ENCODE data around the gene ACSF3.

ACSF3 gene

DNA sequence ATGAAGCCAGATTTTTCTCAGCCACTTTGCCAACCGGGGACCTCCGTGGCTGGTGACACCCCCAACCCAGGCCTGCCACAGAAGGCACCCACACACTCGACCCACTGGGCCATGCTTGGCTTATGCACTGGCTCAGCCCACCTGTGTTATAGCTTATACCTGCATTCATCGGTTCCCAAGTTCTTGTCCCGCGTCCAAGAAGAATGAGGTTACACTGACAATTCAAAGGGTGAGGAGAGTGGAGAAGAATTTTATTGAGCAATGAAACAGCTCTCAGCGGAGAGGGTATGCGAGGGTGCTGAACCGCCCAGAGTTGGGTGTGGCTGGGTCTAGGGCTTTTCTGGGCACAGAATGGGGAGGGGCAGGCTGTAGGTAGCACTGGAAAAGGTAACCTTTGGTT lies 55.7 kb downstream of the ACSF3 start:
- DNase-seq = no peak

DNA sequence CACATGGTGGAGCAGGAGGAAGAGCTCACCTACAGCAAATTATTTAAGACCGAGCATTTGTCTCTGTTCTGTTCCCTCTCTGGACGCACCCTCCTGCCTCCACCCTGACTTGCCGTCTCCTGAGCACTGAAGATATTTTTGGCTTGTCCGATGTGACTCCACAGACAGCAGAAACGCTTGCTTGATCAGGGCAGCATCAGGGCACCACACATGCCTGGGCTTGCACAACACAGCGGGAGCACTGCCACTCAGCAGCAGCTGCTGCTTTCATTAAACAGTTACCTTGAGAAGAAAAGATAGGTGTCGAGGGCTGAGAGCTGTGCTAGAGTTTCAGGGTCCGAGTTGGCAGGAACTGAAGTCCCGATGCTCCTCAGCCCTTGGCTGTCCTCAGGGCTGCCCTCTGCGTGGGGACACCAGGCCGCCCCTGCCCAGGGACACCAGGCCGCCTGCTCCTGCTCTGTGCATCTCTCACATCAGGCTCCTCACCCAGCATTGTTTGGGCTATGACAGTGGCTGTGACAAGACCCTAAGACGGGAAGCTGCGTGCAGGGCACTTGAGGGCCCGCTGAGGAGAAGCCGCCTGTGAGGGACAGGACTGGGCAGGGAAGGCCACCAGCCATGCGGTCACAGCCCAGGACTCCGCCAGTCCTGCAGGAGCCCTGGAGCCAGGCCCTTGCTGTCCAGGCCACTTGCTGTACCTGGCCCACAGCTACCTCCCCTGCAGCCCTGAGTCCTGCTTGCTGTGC lies 56.6 kb downstream of the ACSF3 start:
- DNase-seq = no peak

DNA sequence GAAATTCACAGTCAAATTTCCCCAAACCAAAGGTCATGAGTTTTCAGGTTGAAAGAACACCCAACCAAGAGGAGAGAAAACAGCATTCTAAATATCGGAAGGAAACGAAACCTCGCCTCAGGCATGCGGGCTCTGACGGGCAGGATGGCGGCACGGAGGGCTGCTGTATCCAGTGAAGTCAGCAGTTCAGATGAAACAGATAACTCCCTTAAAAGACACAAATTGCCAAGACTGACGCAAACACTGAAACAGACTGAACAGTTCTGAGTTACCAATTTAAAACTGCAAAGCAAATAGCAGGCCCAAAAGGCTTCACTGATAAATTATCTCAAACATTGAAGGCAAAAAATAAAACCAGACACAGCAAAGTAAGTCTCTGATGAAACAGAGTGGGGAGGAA lies 57.3 kb downstream of the ACSF3 start:
- no peak for DNase-seq

DNA sequence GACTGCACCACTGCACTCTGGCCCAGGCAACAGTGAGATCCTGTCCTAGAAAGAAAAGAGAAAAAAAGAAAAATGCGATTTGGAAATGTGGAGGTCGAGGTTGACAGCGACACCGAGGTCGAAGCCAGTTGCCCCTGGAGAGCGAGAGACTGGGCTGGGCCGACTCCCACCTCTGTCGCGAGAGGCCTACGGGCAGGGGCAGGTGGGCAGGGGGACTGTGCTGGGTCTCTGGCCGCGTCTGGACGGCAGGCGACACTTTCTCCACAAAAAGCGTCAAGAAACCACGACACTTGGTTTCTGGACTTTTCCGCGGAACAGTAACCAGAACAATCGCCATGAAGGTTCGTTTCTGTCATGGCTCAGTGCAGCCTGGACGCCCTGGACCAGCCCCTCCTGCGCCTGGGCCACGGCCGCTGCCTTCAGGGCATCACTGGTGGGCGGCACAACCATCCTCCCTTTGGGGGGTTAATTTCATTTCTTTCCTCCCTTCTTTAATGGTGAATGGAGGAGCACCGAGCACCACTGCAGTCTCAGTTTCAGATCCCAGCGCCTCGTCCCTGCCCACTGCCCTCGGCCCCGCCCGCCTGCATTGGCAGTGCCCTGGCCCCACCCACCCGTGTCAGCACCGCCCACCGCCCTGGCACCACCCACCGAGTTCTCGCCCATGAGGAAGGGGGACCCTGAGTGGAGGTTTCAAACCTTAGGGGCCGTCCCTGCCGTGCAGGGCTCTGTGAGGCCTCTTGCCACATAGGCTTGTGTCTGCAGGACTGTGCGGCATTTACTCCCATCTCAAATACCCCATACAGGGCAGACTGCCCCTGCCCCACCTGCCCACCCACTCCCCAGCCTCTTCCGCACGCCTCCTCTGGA lies 59.4 kb downstream of the ACSF3 start:
- DNase-seq = no peak

DNA sequence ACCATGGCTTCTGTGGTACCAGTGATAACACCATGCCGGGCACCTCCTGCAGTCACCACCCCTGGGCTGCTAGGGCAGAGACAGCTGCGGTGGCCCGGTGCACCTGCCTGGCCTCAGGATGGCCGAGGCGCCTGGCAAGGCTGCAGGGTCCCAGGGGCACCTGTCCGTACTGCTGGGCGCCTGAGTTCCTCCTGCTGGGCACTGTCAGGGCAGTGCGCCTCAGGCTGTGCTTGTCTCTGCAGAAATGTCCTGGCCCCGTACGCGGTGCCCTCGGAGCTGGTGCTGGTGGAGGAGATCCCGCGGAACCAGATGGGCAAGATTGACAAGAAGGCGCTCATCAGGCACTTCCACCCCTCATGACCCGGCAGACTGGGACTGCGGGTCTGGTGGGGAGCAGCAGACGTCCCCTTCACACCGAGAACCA lies 60.2 kb downstream of the ACSF3 start:
- no peak for DNase-seq

DNA sequence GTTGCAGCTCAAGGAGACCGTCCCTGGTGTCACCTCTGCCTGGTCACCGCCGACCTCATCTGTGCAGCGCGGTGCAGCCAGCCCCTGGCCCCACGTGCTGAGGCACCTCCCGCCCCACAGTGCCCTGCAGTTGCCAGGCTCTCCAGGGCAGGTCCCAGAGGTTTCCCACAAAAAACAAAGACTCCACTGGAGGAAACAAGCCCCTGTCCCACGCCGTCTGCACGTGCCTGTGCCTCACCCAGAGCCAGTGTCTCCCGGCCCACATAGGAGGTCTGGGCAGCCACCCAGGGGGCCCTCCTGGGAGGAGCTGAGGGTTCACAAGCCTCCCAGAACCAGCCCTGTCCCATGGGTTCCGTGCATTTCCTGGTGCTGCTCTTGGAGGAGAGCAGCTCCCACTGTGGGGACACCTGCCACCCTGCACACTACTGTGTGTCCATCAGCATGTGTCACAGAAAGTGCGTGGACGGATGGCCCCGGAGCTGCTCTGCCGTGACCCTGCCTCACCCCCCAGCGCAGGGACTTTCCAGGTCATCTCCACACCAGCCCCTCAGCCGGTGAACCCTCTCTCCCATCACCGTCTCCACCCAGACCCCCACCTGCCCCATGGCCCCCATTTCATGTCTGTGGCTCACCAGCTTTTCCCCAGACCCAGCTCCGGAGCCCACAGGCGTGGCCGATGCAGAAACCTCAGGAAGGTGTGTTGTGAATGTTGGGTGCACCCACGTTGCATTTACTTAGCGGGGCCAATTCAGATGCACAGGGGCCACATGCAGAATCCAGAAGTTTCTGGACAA lies 60.9 kb downstream of the ACSF3 start:
- no peak for DNase-seq

DNA sequence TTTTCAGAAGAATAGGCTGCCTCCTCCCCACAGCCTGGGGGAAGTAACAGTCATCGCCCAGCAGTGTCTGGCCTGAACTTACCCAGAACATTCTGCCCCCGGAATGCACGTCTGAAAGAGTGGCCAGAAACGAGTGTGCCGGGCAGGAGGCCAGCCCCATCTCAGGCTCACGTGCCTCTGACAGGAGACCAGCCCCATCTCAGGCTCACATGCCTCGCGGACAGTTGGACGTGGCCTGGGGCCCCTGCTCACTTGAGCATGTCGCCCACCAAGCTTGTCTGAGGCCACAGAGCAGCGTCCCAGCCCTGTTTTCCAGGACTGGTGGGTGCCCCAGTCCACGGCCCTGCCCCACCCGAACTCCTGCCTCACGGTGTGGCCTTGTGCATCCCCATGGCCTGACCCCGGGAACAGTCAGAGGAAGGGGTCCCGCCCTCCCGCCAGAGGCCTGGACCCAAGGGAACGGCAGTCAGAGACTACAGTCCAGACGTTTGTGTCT lies 61.6 kb downstream of the ACSF3 start:
- no peak for DNase-seq

DNA sequence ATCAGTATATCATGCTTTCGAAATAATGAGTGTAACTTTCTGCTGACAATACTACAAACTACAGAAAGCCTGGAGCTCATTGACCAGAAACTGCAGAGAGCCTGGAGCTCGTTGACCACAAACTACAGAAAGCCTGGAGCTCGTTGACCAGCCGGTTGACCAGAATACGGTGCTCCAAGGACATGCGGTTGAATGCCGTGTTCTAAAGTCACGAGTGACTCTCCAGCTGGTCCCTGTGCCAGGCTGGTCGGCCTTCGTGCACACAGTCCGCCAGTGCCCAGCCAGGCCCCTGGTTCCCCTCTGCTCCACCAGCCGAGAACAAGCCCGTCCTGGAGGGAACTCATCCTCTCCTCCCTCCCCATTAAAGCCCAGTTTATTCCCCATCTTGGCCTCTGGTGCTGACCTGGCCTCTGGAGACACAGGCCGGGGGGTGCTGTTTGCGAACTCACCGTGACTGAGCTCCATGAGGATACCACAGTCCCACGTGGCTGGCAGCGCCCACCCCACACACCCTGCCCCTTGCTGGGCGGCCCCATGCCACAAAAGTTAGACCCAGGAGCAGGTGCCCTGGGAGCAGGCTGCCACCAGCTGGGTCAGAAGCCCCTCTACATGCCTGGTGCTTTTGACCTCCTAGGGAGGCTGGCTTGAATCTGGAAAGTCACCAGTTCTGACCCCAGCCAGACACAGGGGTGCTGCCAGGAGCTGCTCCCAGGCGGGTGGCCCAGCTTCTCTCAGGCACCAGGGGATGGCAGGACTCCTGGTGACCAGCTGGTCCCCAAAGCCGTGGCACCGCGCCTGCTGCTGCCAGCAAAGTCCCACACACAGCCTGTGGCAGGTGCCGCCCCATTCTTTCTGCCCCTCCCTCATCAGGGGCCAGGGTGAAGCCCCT lies 62.4 kb downstream of the ACSF3 start:
- DNase-seq = no peak

DNA sequence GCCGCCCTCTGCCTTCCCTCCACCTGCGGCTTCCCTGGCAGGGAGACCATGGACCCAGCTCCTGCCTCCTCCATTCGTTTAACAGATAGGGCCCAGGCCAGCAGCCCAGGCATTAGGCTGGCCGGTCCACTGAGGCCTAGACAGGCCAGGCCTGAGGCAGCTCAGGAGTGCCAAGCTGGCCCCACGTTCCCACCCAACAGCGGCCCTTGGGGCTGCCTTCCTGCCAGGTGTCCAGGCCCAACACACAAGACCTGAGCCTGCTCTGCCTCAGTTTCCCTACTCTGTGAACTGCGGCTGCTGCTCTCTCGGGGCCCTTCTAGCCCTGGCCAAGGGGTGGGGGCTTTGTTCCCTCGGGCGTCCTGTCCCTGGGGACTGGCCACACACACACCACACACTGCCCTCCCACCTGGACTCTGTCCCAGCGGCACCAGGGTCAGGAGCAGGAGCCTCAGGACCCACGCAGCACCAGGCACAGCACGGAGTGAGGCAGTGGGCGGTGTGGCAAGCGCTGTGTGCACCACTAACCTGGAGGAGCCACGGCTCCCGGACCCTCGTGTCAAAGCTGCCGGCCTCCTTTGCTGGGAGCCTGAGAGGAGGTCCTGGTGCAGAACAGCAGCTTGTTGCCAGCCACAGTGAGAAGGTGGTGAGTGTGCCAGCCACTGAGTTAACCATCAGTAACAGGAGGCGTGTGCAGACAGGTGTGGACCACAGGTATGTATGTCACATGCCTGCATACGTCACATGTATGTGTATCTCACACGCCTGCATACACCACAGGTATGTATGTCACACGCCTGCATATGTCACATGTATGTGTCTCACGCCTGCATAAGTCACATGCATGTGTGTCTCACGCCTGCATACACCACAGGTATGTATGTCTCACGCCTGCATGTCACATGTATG lies 63.3 kb downstream of the ACSF3 start:
- DNase-seq = no peak

DNA sequence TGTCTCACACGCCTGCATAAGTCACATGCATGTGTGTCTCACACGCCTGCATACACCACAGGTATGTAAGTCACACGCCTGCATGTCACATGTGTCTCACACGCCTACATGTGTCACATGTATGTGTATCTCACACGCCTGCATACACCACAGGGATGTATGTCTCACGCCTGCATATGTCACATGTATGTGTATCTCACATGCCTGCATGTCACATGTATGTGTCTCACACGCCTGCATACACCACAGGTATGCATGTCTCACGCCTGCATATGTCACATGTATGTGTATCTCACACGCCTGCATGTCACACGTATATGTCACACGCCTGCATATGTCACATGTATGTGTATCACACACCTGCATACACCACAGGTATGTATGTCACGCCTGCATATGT lies 64.1 kb downstream of the ACSF3 start:
- no peak for DNase-seq

DNA sequence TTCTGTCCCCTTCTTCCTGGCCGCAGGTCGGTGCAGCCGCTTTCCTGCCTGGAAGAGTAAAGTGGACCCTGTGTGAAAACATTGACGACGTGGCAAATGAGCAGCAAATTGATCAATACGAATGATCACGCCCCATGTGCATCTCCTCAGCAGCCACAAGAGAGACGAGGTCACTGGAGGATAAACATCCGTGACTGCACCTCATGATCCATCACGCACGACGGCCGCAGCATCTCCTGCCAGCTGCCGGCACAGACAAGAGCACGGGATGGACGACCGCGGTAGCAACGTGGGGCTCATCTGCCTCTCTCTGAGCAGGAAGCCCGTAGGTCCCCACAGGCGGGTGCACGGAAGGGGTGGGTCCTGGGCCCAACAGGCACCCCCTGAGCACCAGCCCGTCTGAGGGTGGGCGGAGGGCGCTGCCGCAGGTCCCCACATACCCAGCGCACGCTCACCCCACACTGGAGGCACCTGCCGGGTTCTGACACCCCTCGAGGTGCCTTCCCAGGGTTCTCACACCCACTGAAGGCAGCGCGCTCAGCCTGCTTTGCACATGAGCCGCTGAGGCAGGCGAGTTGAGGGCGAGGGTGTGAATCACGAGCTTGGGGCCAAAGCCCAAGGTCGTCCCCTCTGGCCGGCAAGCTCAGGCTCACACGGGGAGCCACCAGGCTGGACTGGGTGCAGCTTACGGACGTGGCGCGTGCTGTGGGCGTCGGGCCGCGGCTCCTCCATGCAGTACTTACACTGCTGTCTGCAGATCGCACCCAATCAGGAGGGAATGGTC lies 65.6 kb downstream of the ACSF3 start:
- DNase-seq = no peak

DNA sequence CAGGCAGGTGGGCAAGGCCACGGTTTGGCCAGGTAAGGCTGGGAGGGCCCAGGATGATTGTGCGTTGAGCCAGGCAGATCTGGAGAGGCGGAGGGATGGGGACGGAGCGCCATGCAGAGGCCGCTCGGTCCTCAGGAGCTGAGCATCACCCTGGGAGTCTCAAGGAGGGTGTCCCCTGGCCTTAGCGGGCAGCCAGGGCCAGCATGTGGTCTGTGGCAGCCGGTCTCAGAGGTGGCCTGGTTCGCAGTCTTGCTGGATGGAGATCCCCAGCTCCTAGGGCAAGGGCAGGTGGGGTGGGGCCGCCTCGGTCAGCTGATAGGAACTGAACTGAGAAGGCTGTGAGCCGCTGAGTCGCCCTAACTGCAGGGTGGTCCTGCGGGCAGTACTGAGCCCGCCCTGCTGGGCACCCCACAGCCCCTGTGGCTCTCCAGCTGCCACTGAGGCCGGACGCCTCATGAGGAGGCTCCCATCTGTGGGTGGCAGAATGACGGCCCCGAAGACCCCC lies 66.2 kb downstream of the ACSF3 start:
- no peak for DNase-seq

DNA sequence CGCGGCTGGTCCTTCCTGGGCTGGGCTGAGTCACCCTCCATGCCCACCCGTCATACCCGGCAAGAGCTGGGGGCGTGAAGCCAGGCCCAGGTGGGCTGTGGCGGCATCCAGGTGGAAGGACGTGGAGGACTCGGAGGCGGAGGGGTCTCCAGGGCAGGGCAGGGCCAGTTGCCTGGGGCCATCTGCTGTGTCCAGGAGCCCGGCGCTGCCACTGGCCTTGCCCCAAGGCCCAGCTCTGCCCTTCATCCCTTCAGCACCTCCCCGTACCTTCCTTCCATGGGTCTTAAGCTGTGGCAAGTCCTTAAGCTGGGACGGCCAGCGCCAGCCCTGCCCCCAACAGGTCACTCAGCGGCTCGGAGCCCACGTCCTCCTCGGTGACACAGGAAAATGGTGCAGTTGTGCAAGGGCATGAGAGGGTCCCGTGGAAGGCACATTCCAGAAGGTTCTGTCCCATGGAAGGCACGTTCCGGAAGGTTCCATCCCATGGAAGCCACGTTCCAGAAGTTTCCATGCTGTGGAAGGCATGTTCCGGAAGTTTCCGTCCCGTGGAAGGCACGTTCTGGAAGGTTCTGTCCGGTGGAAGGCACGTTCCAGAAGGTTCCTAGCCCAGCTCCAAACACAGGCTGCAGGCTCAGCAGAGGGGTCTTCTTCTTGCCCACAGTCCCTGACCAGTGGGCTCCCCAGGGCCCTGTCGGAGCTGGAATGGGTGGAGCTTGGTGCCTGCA lies 67.5 kb downstream of the ACSF3 start:
- DNase-seq = no peak

DNA sequence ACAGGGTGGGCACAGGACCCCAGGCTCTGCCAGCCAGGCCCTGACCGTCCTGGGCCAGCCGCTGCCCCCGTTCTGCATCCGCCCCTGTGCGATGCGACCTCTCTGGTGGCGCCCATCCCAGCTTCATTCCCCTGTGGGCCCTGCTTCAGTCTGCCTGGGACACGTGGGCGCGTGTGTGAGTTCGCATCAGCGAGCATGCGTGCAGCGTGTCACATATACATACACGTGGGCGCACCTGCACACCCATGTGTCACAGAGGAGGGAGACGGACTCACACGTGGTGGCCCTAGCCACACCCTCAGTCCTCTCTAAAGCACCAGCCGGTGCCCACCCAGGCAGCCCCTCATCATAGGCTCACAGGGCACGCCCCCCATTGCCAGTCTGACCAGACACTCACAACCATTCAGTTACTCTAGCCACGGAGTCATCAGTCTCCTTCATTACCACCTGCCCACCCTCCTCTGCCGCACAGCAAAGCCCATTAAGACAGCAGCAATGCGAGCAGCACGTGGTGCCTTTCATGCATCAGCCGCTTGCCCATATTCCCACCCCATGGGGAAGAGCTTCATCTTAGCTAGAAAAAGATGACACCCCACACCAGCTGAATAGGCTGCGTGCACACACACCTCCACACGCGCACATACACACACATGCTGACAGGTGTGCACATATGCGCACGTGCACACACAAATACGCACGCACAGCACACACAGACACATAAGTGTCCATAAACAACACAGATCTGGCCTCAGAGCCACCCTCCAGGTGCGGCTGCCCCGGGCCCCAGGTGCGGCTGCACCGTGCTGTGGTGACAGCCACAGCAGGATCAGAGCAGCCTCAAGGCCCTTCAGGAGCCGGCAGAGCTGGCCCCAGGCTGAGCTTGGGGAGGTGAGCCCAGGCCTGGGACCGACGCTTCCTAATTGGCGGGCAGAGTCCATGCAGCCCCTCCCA lies 68.4 kb downstream of the ACSF3 start:
- DNase-seq = no peak

DNA sequence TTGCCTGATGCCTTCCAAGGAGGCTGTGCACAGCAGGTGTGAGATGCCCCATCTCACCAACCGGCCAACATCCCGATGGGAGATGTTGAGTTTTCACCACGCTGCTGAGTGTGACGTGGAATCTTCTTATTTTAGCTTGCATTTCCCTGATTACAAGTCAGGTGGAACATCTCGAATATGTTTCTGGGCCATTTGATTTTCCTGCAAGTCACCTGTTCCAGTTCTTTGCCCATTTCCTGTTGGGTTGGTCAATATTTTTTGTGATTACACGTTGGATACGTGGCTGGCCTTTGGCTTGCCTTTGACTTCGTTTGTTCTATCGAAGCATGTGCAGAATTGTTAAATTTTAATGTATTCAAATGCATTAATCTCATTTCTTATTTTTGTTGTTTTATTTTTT lies 69.6 kb downstream of the ACSF3 start:
- DNase-seq = no peak

DNA sequence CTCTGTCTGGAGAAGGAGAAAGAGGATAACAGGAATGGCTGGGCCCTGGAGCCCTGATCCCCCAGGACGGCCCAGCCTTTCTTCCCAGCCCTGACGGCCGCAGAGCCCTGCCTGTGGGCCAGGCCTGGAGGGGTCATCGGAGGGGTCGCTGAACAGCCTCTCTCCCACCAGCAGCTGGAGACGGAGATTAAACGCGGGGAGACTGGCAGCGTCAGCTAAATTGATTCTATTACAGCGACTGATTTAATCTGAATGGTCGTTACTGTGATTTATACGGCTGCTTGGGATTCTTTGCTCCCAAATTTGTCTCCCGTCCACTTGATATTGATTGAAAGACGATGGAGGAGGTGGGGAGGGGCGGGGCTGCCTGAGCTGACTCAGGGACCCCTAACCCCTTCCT lies 70.8 kb downstream of the ACSF3 start:
- DNase-seq = no peak

DNA sequence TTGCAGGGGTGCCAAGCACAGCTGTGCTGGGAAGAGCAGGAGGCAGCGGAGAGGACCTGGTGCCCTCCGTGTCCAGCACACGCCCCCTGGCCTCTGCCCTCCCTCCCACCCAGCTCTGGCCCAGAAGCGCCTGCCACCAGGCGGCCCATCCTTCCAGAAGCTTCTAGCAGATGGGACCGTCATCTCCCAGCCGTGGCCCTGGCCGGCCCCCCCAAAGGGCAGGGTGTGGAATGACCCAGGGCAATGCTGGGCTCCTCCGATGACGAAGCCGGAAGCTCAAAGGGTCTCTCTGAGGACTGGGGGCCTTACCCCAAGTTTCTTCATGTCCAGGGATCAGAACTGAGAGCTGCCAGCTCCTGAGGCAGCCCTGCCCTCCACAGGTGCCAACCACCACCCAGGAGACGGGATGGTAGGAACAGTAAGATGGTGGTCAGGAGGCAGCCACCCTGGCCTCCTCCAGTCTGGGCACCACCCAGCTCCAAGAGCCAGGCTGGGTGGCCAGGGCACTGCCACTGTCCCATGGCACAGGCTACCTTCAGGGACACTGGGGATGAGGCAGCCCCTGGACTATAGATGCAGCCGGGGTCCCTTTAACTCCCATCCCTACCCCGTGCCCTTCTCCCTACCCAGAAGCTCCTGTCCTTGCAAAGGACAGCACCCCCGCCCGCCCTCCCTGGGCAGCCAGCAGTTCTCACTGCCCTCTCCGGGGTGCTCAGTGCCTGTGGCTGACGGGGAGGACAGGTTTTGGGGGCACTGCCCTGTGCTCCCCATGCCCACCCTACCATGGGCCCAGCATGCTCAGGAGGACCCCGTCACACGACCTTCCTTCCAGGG lies 71.4 kb downstream of the ACSF3 start:
- no peak for DNase-seq
